ENCODE results near the gene DUSP1. TPM values are rescaled to one million over a fixed set of nuclear protein-coding genes. Genes with fewer than 3 reads are reported as not detected.

The DUSP1 gene
- total RNA-seq, 1 experiment from 2014 or later: 16.6 TPM

DNA sequence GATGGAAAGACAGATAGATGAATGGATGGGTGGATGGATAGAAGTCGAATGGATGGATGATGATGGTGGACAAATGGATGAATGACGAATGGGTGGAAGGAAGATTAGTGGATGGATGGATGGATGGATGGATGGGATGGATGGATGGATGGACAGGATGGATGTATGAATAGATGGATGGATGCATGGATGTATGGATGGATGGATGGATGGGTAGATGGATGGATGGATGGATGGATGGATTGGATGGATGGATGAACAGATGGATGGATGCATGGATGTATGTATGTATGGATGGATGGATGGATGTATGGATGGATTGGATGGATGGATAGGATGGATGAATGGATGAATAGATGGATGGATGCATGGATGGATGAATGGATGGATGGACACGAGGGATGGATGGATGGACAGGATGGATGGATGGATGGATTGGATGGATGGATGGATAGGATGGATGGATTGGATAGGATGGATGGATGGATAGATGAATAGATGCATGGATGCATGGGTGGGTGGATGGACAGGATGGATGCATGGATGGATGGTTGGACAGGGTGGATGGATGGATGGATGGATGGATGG is 52.4 kb downstream of the DUSP1 start:
- H3K27me3 ChIP-seq (ENCODE audit: insufficient read depth, low read length): no peaks in the 10 kb centered on the region
- intact Hi-C loops (cut with micrococcal nuclease): loop anchor here (10.0 kb wide), 1 partner anchor 1266 kb away; the partner anchor contains the start of gene C5orf47
- no peak for DNase-seq (ENCODE audit: low read depth, low spot score)
- no peak overlapping the region for H2AFZ ChIP-seq (ENCODE audit: low read depth, low read length, poor library complexity, severe bottlenecking)
- H3K9me2 ChIP-seq (ENCODE audit: insufficient read depth): no peaks in the 10 kb centered on the region
- no peak for TF ChIP-seq ELF1 (IDR thresholded peaks at IDR 0.05; ENCODE audit: borderline replicate concordance, low read depth)
- TF ChIP-seq POLR2AphosphoS5 (IDR thresholded peaks at IDR 0.05; ENCODE audit: low read depth, low read length): no peak
- TF ChIP-seq ATF3 (IDR thresholded peaks at IDR 0.05): no peak
- no peak for TF ChIP-seq EZH2 (IDR thresholded peaks at IDR 0.05)
- TF ChIP-seq SP1 (IDR thresholded peaks at IDR 0.05; ENCODE audit: low read depth): no peak
- no peak for TF ChIP-seq ZFX (IDR thresholded peaks at IDR 0.05)
- no peak for TF ChIP-seq CEBPB (IDR thresholded peaks at IDR 0.05; ENCODE audit: low read depth)
- no peak for TF ChIP-seq REST (IDR thresholded peaks at IDR 0.05; ENCODE audit: low read depth)
- TF ChIP-seq, protein P1, sequence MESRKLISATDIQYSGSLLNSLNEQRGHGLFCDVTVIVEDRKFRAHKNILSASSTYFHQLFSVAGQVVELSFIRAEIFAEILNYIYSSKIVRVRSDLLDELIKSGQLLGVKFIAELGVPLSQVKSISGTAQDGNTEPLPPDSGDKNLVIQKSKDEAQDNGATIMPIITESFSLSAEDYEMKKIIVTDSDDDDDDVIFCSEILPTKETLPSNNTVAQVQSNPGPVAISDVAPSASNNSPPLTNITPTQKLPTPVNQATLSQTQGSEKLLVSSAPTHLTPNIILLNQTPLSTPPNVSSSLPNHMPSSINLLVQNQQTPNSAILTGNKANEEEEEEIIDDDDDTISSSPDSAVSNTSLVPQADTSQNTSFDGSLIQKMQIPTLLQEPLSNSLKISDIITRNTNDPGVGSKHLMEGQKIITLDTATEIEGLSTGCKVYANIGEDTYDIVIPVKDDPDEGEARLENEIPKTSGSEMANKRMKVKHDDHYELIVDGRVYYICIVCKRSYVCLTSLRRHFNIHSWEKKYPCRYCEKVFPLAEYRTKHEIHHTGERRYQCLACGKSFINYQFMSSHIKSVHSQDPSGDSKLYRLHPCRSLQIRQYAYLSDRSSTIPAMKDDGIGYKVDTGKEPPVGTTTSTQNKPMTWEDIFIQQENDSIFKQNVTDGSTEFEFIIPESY (IDR thresholded peaks at IDR 0.05; ENCODE audit: extremely low read depth, insufficient replicate concordance, low read length): no peak
- TF ChIP-seq SIN3A (IDR thresholded peaks at IDR 0.05; ENCODE audit: low read depth): no peak
- TF ChIP-seq MAX (IDR thresholded peaks at IDR 0.05): no peak
- no peak for TF ChIP-seq TCF7L2 (IDR thresholded peaks at IDR 0.05; ENCODE audit: borderline replicate concordance, extremely low read depth, insufficient read depth, insufficient read length)
- no peak for TF ChIP-seq EGR1 (IDR thresholded peaks at IDR 0.05; ENCODE audit: low read depth)
- no peak for TF ChIP-seq ZNF274 (IDR thresholded peaks at IDR 0.05; ENCODE audit: low read depth, low read length)
- TF ChIP-seq JUND (IDR thresholded peaks at IDR 0.05): no peak
- TF ChIP-seq SRF (IDR thresholded peaks at IDR 0.05; ENCODE audit: low read depth): no peak
- no peak for TF ChIP-seq CBX3 (IDR thresholded peaks at IDR 0.05; ENCODE audit: low read depth)
- no peak for TF ChIP-seq RAD21 (IDR thresholded peaks at IDR 0.05; ENCODE audit: low read depth)
- TF ChIP-seq FOSL1 (IDR thresholded peaks at IDR 0.05; ENCODE audit: low read depth): no peak
- no peak for TF ChIP-seq POLR2A (IDR thresholded peaks at IDR 0.05; ENCODE audit: borderline replicate concordance, extremely low read depth, insufficient read depth, insufficient read length)
- H3K4me2 ChIP-seq (ENCODE audit: low read length): no peak overlapping the region
- no TSS peak for BruUV-seq (replicated peaks)
- no peaks in the 10 kb centered on the region for H4K20me1 ChIP-seq (ENCODE audit: insufficient read depth)
- ATAC-seq: no peak
- ChIA-PET POLR2A (no interaction called here), RAD21 (ENCODE audit: low non-redundant PET in 1 of 2, low total read pairs in 2 of 2, uncharacterized antibody in 2 of 2, unreplicated experiment in 2 of 2) (no interaction called here), CTCF (no interaction called here)
- H3K9me3 ChIP-seq (ENCODE audit: control insufficient read depth in 1 of 2, insufficient read depth in 1 of 2, low read depth in 1 of 2, low read length in 2 of 2): no peaks in the 10 kb centered on the region
- no peaks in the 10 kb centered on the region for H3K79me2 ChIP-seq (ENCODE audit: insufficient read depth, low read length)
- H3K9ac ChIP-seq (ENCODE audit: low read length): no peak overlapping the region
- no peak overlapping the region for H3K27ac ChIP-seq (ENCODE audit: low read depth, low read length)
- H3K36me3 ChIP-seq (ENCODE audit: control insufficient read depth in 1 of 2, insufficient read depth in 2 of 2, low read length in 2 of 2): no peaks in the 10 kb centered on the region
- peaks cover 0 to 15% of the 10 kb centered on the region in 2 experiments; a peak in 2 of 4 replicates for H3K4me1 ChIP-seq (ENCODE audit: control insufficient read depth in 1 of 2, insufficient read depth in 2 of 2, low read length in 2 of 2)
- H3K4me3 ChIP-seq (replicated peaks in 1 of 2; ENCODE audit: low read depth in 1 of 2, low read length in 2 of 2): no peak overlapping the region

All from HCT116 (cell line).